ENCODE results near the gene CERK. TPM values are rescaled to one million over a fixed set of nuclear protein-coding genes. Genes with fewer than 3 reads are reported as not detected.

CERK gene
- total and polyA plus RNA-seq, 9 of the 15 experiments (the other 6 are each of a cell fraction or from before 2014, with no cell fraction given) = 1.1 to 14.9 (median 8.7) TPM

- no peak for TF ChIP-seq SAP30 (IDR thresholded peaks at IDR 0.05; ENCODE audit: borderline replicate concordance, insufficient read depth, low read depth, low read length, poor library complexity, severe bottlenecking)
- 0 out of 2 replicates have a peak, but pooled peaks have one; percentile 24 for TF ChIP-seq ZNF311 (CRISPR knock-in tag; IDR thresholded peaks at IDR 0.05)
- TF ChIP-seq FOXK1 (CRISPR knock-in tag; IDR thresholded peaks at IDR 0.05; ENCODE audit: borderline replicate concordance) = no peak
- no peak for TF ChIP-seq TFAM (CRISPR knock-in tag; conservative IDR thresholded peaks at IDR 0.05)
- TF ChIP-seq PATZ1 (CRISPR knock-in tag; IDR thresholded peaks at IDR 0.05; ENCODE audit: borderline replicate concordance) = no peak
- TF ChIP-seq CBFB (CRISPR knock-in tag; IDR thresholded peaks at IDR 0.05) = no peak
- no peak for TF ChIP-seq ZNF518B (CRISPR knock-in tag; IDR thresholded peaks at IDR 0.05)
- no peak for TF ChIP-seq ZNF324 (CRISPR knock-in tag; IDR thresholded peaks at IDR 0.05)
- no peak for TF ChIP-seq PHTF2 (CRISPR knock-in tag; IDR thresholded peaks at IDR 0.05)
- no peak for TF ChIP-seq SMAD3 (CRISPR knock-in tag; conservative IDR thresholded peaks at IDR 0.05)
- no peak for TF ChIP-seq ZKSCAN8 (CRISPR knock-in tag; IDR thresholded peaks at IDR 0.05)
- TF ChIP-seq EGR1 (conservative IDR thresholded peaks at IDR 0.05) = 0 out of 2 replicates have a peak, but pooled peaks have one; percentile 24
- TF ChIP-seq CHD2 (IDR thresholded peaks at IDR 0.05; ENCODE audit: low read depth, low read length) = no peak
- peak; percentile 96 for TF ChIP-seq ATF7 (IDR thresholded peaks at IDR 0.05)
- no peak for TF ChIP-seq LARP7 (IDR thresholded peaks at IDR 0.05)
- no peak for TF ChIP-seq POU5F1 (IDR thresholded peaks at IDR 0.05; ENCODE audit: borderline replicate concordance, low read depth, low read length, partially characterized antibody)
- TF ChIP-seq ARID1B (IDR thresholded peaks at IDR 0.05) = peak; percentile 19; the same call in 1 of the 2 replicates
- peak; percentile 10; the same call in 1 of the 2 replicates for TF ChIP-seq CXXC5 (CRISPR knock-in tag; IDR thresholded peaks at IDR 0.05)
- no peak for TF ChIP-seq ARHGAP35 (IDR thresholded peaks at IDR 0.05; ENCODE audit: partially characterized antibody)
- 0 out of 2 replicates have a peak, but pooled peaks have one; percentile 19 for TF ChIP-seq CREB1 (IDR thresholded peaks at IDR 0.05)
- TF ChIP-seq CREB1 (CRISPR knock-in tag; IDR thresholded peaks at IDR 0.05) = peak; percentile 74
- no peak for TF ChIP-seq ZNF511 (CRISPR knock-in tag; IDR thresholded peaks at IDR 0.05)
- TF ChIP-seq SMAD4 (CRISPR knock-in tag; conservative IDR thresholded peaks at IDR 0.05) = 0 out of 2 replicates have a peak, but pooled peaks have one; percentile 32
- no peak for TF ChIP-seq FOXK2 (conservative IDR thresholded peaks at IDR 0.05 in 1 of 2, IDR thresholded peaks at IDR 0.05 in 1 of 2; ENCODE audit: low read depth in 2 of 2)
Observed at GRCh38 chr22:46652081-46652846, 85.8 kb downstream of the CERK start (continued).
